Activated CD4-positive, CD25-positive, alpha-beta regulatory T cell (primary cell): ENCODE results near the gene HTR1D.
A peak's percentile ranks its signal among the peaks of the same experiment; 100 is the strongest.

Experiments used
- DNase-seq, 4 experiments: peaks; one replicate each; lab custom pipeline; 2025; lab: John Stamatoyannopoulos, UW

The HTR1D gene

DNA sequence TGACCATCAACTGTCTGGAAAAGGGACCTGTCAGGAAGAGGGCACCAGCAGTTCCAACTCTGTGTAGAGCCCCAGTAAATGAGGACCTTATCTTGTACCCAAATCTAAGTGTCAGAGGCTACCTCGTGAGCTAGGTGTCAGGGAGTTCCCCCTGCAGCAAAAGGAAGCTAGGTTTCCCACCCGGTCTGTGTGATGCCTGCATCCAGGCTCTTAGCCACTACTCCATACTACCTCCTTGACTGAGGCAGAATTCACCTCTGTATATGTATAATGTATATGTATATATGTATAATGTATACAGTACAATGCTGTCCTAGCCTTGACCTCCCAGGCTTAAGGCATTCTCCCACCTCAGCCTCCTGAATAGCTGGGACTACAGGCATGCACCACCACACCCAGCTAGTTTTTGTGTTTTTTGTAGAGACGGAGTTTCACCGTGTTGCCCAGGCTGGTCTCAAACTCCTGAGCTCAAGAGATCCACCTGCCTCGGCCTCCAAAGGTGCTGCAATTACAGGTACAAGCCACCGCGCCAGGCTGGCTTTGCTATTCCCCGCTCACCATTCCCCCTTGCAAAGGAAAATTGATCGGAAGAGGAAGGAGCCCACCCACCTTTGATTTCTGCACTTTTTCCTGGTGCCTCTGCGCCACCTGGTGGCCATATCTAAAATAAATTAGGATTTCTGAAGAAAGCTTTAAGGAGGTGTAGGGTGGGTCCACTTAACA lies 32.9 kb downstream of the HTR1D start:
- DNase-seq = no peak

DNA sequence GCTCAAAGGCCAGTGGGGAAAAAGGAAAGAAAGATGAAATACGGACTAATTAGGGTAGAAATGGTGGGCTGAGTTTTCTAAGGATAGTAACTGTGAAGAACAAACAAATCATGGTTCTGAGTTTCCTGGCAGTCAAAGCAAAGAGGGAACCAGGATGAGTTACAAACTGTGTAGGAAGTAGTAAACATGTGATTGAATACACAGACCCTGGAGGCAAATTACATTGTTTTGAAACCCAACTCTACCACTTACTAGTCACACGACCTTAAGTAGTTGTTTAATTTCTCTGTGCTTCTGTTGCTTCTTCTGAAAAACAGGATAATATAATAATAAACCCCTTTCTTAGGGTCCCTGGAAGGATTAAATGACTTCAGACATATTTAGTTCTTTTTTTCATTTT lies 37.4 kb downstream of the HTR1D start:
- DNase-seq = no peak

DNA sequence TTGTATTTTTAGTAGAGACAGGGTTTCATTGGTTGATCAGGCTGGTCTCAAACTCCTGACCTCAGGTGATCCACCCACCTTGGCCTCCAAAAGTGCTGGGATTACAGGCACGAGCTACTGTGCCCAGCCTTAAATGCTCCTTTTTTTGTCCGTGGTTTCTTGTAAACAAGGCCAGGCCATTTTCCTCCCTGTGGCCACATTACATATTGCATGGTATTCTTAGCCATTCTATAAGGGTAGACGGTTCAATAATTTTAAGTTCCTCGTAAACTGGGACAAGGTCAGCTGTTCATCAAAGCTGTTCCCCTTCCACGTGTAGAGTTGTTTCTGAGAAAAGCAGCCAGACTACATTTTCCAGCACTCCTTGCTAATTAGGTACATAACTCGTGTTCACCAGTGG lies 38.4 kb downstream of the HTR1D start:
- no peak for DNase-seq

GRCh38 chr1:23178414-23178813 lies 38.9 kb downstream of the HTR1D start:
- DNase-seq = no peak

DNA sequence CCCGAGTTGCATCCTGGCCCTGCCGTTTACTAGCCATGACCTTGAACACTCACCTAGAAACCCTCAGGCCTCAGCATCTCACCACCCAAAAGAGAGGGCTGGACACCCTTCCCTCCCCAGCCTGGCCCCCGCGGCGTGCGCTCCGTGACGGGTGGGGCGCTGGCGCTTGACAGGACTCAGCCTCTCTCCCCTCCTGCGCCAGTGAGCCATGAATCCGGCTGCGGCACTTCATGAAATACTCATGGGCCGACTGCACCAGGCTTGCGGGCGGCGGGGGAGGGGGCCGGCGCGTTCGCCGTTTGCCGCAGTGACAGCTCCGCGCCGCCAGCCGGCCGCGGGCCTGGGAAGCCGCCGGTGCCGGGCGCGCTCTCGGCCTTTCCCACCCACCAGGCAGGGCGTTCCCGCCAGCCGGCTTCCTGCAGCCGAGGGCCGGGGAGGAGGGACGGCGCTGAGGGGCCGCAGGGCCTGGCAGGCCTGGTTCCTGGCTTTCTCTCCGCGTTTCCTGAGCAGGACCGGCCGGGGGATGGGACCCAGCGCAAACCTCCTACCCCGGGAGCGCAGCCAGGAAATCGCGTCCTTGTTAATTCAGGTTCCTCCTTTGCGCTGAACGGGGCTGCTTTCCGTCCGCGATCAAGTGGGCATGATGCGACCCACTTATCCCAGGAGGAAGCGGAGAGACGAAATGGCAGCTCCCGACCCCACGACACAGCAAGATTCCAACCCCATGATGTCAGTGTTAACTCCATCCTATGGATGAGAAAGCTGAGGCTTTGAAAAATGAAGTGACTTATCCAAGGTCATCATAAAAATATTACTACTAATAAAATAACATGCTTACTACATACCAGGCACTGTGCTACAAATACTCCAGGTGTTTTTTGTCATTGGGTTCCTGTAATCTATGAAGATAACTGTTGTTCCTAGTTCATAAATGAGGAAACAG lies 39.6 kb downstream of the HTR1D start:
- DNase-seq = peak in 2 of 4 experiments; percentile 11 to 19

DNA sequence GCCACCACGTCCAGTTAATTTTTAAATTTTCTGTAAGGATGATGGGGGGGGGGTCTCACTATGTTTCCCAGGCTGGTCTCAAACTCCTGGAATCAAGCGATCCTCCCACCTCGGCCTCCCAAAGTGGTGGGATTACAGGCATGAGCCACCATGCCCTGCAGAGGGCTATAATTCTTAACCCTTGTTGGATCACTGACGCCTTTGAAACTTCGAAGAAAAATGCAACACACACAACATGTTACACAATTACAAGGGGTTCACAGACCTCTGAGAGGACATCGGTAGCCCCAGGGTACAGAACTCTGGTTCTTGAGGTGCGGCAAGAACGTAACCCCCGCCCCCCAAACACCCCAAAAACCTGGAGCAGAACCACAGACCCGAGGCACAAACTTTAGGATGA lies 40.3 kb downstream of the HTR1D start:
- DNase-seq = no peak

GRCh38 chr1:23174426-23175110 lies 42.7 kb downstream of the HTR1D start:
- no peak for DNase-seq

DNA sequence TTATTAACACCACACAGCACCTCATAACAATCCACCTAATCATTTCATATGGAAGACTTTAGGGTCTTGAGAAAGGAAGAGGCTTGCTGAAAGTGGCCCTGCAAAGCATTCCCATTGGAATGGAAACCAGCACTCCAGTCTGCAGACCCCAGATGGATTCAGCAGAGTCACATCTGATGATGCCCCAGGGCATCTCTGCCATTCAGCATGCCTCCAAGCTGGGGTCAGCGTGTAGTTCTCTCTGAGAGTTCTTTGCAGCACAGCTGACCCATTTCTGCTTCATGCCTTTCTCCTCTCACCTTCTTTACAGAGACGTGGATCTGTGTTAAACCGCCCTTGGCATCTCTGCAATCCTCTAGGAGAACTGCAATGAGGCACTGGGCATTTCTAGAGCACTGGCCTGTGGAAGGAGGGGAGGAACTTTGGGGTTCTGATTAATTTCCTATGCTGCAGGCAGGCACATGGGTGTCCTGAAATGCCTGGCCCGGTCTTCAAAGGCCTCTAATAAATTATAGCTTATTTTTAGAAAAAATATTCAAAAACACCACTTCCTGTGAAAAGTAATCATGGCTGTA lies 46.0 kb downstream of the HTR1D start:
- DNase-seq = no peak

GRCh38 chr1:23169727-23170335 lies 47.5 kb downstream of the HTR1D start:
- peak in 1 of 4 experiments; percentile 9 for DNase-seq

DNA sequence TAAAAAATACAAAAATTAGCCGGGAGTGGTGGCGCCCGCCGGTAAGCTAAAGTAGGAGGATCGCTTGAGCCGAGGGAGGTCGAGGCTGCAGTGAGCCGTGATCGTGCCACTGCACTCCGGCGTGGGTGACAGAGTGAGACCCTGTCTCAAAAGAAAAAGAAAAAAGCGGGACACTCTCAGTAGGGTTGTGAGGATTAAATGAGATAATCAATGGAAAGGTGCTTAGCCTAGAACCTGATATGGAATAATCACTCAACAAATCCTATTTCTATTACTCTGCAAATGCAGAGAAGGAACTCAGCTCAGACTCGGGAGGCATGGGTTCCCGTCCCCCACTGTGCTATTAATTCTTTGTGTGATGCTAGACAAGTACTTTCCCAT lies 48.1 kb downstream of the HTR1D start:
- no peak for DNase-seq

- peak; percentile 76 to 83 (median 80) for DNase-seq
Measured at GRCh38 chr1:23168445-23169194, 48.7 kb downstream of the HTR1D start, which contains the start of gene LUZP1. TSS of gene LUZP1 (minus strand) at chr1:23168856.

GRCh38 chr1:23168079-23168444 lies 49.2 kb downstream of the HTR1D start:
- no peak for DNase-seq

DNA sequence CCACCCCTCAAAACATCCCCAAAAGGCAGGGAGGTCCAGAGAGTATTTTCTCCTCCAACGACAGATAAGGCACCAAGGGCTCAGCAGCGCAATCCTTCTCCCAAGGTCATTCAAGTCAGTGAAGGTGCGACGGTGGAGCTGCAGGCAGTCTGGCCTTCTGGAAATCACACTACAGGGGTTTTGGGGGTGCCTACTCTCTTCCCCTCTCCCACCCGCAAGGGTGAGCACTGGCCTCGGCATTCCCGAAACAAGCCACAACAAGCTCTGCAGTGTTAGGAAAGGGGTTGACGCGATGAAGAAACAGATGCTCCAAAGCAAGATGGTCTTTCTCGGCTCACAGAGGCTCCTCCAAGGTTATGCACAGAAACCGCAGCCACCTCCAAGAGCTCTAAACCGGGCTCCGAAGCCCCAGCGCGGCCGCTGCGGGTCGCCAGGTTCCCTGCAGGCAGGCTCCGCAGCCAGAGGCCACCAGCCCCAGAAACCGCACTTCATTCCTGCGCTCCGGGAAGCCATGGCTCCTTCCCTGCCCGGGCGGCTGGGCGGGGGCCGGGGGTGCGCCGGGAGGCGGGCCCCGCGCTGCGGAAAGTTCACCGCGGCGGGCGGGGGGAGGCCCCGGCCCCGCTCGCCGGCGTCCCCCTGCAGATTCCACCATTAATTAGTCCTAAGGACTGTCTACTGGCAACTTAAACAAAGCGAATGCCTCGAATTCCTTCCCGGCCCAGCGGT lies 49.8 kb downstream of the HTR1D start:
- DNase-seq = peak in 1 of 4 experiments; percentile 19

GRCh38 chr1:23166854-23167253 lies 50.4 kb downstream of the HTR1D start:
- DNase-seq = no peak

GRCh38 chr1:23163395-23163794 lies 53.9 kb downstream of the HTR1D start:
- no peak for DNase-seq

GRCh38 chr1:23159963-23160877 lies 57.1 kb downstream of the HTR1D start:
- no peak for DNase-seq

DNA sequence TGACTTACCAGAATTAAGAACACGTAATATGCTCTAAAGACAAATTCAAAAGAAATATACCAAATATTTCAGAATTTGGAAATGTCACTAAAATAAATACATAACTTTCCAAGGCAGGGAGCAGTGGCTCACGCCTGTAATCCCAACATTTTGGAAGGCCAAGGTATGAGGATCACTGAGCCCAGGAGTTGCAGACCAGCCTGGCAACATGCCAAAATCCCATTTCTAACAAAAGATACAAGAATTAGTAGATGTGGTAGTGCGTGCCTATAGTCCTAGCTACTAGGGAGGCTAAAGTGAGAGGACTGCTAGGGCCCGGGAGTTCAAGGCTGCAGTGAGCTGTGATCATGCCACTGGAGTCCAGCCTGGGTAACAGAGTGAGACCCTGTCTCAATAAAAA lies 60.4 kb downstream of the HTR1D start:
- no peak for DNase-seq

DNA sequence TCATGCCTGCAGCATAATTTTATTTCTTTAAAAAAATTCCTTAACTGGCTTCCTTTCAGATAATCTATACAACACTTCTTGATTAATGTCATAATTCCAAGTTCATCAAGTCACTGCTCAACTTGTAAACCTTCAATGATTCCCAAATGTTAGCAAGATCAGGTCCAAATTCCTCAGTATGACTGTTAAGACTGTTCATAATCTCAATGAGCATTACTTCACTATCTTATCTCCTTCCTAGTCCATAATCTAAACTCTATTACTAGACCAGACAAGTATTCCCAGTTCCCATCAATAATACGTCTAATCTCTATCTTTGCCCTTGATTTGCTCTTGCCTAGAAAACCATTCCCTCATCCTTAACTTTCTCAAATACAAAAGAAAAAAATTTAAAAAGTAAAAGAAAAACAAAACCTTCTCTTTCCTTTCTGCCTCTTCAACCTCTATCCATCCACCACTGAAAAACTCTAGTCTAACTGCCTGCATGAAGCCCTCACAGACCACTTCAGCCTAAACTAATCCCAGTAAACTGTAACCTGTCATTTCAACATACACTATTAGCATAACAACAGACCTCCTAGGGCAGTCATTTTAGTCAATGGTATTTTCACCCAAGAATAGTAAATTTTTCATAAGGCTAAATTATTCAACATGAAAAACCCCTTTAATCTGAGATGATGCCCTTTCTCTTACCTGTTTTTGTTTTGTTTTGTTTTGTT lies 64.2 kb downstream of the HTR1D start:
- no peak for DNase-seq

GRCh38 chr1:23150742-23151141 lies 66.6 kb downstream of the HTR1D start:
- no peak for DNase-seq
